ENCODE results near the gene CRHR1.
"Not testable (repeated sequence)": the region's sequence is repeated elsewhere in the genome, so short reads cannot be mapped to it uniquely, and the experiment has no call there.

CRHR1 gene

DNA sequence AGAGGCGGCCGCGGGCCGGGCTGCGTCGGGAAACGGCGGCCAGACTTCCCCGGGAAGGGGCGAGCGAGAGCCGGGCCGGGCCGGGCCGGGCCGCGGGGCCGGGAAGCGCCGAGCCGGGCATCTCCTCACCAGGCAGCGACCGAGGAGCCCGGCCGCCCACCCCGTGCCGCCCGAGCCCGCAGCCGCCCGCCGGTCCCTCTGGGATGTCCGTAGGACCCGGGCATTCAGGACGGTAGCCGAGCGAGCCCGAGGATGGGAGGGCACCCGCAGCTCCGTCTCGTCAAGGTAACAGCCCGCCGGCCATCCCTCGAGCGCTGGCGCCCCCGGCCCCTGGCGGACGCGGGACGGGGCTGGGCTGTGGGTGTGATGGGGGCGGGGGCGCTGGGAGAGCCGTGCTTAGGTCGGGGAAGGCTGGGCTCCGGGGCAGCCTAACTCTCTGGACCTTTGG is at the start of gene CRHR1:
Gene CRHR1, plus strand, starts transcription at position 28 of the 448 bp plus-strand sequence. Its CDS starts 225 bp downstream, at position 253.
- peak; percentile 6 for DNase-seq

DNA sequence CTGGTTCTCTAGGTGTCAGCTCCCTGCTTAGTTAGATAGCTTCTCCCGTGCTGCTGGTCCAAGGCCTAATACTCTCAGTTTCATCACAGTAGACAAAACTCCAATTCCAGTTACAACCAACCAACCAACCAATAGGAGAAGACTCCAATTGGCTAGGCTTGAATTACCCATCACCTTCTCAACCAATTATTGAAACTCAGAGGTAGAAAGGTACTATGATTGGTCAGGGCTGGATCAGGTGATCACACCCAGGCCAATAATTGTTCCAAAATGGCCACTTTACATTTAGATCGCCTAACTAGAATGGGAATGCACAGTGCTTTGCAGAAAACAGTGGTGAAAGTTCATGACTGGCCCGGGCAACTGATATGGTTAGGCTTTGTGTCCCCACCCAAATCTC is 49.5 kb upstream of the CRHR1 start:
- no peak for DNase-seq

GRCh38 chr17:45735488-45735887 is 48.6 kb upstream of the CRHR1 start:
- no peak for DNase-seq

GRCh38 chr17:45739786-45740185 is 44.3 kb upstream of the CRHR1 start:
- DNase-seq: no peak

- DNase-seq: peak; percentile 47
These were observed 43.4 kb upstream of the CRHR1 start for GRCh38 chr17:45740553-45741330.

GRCh38 chr17:45742251-45742650 is 41.9 kb upstream of the CRHR1 start:
- no peak for DNase-seq

DNA sequence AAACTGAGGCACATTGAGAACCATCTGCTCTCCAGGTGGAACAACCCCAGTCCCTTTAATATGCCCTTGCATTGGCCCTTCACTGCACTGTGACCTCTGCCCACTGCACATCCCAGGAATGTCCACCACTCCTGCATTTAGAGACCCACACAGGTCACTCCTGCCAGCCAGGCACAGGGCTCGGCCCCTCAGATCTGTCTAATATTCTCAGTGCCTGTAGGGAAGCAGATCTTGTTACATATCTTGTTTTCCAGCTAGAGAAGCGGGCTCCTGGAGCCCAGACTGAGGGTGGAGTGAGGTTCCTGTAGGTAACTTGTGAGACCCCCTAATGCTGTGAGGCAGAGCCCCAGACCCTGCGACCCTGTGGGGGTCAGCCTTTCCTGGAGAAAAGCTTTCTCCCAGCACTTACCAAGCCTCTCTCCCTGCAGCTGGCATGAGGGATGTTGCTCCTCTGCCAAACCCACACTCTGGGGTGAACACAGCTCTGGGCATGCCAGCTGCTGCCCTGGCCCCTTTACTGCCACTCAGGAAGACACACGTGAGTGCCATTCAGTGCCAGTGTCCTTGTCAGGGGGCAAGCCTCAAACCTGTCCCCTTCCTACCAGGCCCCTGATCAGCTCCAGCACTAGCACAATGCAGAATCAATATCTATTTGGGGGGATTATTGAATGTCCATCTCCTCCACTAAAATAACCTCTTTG is 40.3 kb upstream of the CRHR1 start:
- DNase-seq: no peak

GRCh38 chr17:45744826-45745225 is 39.3 kb upstream of the CRHR1 start:
- not testable (repeated sequence) for DNase-seq

DNA sequence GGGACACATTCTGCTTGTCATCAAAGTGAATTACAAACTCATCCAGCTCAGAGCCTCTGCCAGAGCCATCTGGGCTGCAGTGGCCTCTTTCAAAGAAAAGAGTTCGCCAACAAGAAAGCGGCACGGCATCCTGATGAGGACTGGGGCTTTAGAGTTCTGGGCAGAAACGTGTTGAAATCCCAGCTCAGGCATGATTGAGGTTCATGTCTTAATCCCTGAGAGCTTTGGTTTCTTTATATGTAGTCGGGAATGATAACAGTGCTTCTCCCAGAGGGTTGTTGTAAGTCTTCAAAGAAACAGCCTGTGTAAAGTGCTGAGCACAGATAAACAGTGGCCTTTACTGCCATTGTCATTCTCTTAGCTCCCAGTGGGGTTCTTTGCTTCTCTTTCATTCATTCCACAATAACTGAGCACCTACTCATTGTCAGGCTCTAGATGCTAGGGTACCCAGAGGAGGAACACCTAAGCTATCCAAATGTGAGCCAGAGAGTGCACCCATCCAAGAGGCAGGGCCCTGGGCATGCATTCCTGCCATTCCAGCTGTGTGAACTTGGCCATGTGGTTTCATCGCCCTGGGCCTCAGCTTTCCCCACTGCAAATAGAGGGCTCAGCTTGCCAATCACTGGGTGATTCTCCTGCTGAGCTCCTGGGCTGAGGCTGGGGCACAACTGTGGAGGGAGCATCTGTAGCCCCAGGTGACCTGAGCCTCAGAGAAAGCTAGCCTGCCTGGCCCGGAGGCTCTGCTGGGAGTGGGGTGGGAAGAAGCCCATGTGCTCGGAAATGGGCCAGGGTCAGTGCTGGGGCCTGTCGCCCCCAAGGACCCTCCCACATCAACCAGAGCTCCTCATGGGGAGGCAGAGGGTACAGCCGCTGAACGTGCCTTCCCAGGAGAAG is 38.3 kb upstream of the CRHR1 start:
- DNase-seq: no peak

GRCh38 chr17:45747911-45748310 is 36.2 kb upstream of the CRHR1 start:
- DNase-seq: no peak

DNA sequence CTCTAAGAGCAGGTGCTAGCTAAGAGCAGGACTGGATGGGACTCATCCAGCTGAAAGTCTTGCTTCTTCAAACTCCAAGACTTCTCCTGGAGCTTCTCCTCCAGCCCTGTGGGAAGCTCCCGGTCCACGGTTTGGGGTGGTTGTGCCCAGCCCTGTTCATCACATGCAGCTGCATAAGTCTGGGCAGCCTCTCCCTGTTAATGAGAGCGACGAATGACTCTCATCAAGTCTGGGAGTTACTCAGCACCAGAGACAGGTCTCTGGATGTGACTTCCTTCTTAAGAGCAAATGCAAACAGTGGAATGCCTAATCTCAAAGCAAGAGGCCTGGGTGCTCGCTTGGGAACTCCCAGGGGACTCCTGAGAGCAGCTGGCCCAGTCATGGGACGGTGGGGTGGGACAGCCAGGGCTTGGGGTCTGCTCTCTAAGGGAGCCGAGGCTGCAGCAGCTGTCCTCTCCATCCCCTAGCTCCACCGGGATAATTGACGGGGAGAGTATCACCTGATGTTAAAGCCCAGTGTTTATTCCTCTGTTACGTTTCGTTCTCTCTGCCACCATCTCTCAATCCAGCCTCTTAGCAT is 35.3 kb upstream of the CRHR1 start:
- no peak for DNase-seq

DNA sequence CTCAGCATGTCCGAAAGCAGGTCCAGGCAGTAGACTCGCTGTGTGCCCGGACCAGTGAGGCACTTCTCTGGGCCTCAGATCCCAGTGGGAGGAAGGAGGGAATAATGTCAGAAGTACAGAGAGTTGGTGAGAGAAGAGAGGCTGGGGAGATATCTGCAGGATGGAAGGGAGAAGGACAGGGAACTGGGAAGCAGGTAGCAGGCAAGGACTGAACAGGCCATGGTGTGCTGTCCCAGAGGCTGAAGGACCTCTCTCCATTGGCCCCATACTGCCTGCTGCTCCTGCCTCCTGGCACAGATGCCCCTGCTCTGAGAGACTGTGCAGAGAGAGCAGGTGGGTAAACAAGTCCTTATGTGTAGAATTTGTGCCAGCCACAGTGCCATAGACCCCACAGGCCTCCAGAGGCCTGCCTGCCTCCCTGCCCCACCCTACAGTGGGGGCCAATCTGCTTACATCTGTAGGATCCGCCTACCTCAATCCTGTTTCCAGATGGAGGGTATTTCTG is 34.2 kb upstream of the CRHR1 start:
- DNase-seq: no peak

GRCh38 chr17:45750779-45751440 is 33.2 kb upstream of the CRHR1 start:
- no peak for DNase-seq

DNA sequence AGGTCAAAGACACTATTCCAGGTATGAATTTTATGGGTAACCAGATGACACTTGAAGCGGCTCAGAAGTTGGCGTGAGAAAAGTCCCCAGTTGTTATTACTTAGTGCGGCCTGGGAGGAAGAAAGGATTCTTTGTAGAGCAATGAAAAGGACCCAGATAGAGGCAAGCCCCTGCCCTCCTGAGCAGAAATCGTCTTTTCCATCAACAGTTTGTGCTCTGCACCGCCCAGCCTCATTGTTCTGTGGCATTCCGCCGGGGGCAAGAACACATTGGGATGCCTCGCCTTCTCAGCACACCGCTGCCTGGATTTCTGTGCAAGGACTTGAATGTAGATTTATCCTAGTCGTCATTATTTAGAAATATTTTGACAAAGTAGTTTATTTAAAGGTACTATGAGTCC is 32.7 kb upstream of the CRHR1 start:
- DNase-seq: no peak

DNA sequence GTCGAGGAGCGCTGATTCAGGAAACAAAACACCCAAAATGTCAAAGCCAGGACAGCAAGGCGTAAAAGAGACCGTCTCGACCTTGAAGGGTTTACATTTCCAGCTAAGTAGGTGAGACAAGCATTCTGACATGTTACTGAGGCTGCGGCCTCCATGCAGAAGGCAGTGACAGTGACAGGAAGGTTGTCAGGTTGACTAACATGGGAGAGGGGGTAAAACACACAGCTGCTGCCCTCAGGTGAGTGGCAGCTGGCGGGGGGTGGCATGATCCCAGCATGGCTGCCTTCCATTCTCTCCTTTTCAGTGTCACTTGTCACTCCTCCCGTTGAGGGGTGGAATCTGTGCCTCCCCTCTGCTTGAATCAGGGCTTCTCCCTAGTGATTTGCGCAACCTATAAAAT is 31.9 kb upstream of the CRHR1 start:
- DNase-seq: no peak

- DNase-seq: no peak
These were observed 30.4 kb upstream of the CRHR1 start for GRCh38 chr17:45753645-45754225.

DNA sequence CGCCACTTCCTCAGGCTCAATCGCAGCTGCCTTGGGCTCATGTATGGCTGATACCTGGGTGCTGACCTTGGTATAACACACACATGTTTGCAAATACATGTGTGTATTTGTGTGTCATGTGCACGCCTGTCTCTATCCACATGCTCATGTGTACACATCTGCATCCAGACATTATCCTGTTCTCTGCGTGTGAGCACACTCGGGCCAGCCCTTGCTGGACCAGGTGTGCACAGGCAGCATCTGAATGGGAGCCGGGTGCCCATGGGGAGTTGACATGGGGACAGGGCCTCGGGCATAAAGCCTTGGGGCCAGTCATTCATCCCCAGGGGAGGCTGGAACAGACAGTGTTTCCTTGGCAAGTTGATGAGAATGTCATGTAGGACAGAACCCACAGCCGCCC is 29.1 kb upstream of the CRHR1 start:
- DNase-seq: no peak

DNA sequence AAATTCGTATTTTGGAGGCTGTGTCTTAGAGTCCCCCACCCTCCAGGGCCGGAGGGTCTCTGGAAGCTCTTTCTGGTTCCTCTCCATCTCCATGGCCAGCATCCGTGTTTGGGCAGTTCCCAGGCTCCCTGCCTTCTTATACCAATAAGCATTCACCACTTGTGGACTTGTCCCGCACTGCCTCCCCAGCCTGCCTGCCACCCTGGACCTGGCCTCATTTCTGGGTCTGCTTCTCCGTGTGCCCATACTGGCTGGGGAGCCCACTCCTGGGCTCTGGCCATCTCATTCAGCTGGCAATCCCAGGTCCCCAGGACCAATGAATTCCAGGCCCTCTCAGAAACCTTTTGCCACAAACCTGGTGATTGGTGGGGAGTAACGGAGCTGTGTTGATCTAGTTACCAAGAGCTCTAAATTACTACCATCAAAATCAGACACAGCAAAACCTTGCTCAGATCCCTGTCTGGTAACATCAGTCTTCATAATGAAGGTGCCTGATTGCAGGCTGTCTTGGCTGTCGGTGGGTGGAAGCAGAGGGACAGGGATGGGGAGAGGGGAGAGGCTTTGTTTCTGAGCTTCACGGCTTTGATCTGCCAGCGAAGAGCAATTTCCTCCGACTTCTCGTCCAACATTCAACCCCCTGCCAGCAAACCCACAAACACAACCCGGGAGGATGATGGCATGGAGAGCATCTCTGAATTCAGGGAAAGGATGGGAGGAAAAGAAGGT is 27.7 kb upstream of the CRHR1 start:
- DNase-seq: no peak

DNA sequence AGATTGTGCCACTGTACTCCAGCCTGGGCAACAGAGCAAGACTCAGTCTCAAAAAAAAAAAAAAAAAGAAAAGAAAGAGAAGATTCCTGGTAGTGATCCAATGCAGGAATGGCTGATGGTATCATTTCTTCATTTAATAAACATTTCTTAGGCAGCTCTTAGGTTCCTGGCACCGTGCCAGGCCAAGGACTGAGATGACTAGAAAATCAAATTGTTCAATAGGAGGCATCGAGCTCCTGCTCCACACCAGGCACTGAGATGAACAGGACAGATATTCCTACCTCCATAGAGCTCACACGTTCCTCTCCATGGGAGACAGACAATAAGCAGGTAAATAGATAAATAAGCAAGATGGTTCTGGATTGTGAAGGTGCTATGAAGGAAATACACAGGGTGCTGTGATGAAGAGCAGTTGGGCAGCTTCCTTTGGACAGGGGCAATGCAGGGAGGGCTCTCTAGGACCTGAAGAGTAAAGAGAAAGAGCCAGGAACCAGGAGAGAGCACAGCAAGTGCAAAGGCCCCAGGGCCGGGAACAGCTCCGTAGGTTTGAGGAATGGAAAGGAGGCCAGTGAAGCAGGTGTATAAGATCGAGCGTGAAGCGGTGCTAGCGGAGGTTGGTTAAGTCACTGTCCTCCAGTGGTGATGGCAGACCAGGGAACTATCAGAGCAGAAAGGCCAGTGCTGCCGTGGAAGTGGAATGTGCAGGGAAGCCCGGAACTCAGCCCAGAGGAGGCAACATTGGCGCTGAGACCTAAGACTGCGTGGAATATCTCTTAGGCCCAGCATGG is 26.5 kb upstream of the CRHR1 start:
- DNase-seq: no peak

DNA sequence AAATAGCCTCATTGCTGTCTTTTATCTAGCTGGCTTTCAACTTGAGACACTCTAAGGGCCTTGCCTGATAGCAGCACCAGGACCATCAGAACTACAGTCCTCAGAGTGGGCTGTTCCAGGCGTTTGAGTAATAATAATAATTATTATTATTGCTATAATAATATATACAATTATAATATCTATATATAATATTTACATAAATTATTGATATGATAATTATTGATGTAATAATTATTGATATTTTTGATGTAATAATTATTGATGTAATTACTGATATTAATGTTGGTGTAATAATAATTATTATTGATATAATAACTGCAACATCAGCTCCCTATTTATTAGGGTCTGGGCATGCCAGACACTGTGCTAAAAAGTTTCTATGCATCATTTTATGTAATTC is 25.6 kb upstream of the CRHR1 start:
- DNase-seq: no peak

All from activated CD4-positive, alpha-beta T cell treated with anti-CD3 and anti-CD28 coated beads for 48 hours (primary cell).